Hepatocyte (in vitro differentiated cells): ENCODE data around the gene CLBA1. TPM values are rescaled to one million over a fixed set of nuclear protein-coding genes. Genes with fewer than 3 reads are reported as not detected.
"Not testable (repeated sequence)": the region's sequence is repeated elsewhere in the genome, so short reads cannot be mapped to it uniquely, and the experiment has no call there.

Source experiments
- DNase-seq: peaks from one replicate; pipeline ENCODE4 v3.0.0-alpha.2; 2016; ENCODE audit warnings: low spot score
- H2AFZ ChIP-seq: fragments of 200-600 bp; sonication (generic); 2 replicates; pipeline ENCODE4 v1.6.0; 2016; ENCODE audit warnings: antibody characterized with exemption, mild to moderate bottlenecking
- H3K27ac ChIP-seq: fragments of 200-600 bp; sonication (generic); 2 replicates; pipeline ENCODE4 v1.5.1; 2016; ENCODE audit warnings: mild to moderate bottlenecking
- H3K27me3 ChIP-seq: fragments of 200-600 bp; sonication (generic); 2 replicates; pipeline ENCODE4 v1.6.1; 2016
- H3K36me3 ChIP-seq: fragments of 200-600 bp; sonication (generic); replicated peaks from 2 replicates; pipeline ENCODE4 v1.5.1; 2016; ENCODE audit warnings: low read depth; ENCODE audit not compliant: insufficient read depth
- H3K4me1 ChIP-seq: fragments of 200-600 bp; sonication (generic); 2 replicates; pipeline ENCODE4 v1.5.1; 2016; ENCODE audit warnings: mild to moderate bottlenecking, moderate library complexity; ENCODE audit not compliant: insufficient read depth
- H3K4me2 ChIP-seq: fragments of 200-600 bp; sonication (generic); 2 replicates; pipeline ENCODE4 v1.6.0; 2016
- H3K4me3 ChIP-seq: fragments of 200-600 bp; sonication (generic); 2 replicates; pipeline ENCODE4 v1.5.1; 2016; ENCODE audit warnings: mild to moderate bottlenecking
- H3K79me2 ChIP-seq: fragments of 200-600 bp; sonication (generic); 2 replicates; pipeline ENCODE4 v1.6.0; 2017; ENCODE audit warnings: mild to moderate bottlenecking
- H3K9me2 ChIP-seq: fragments of 200-600 bp; sonication (generic); replicated peaks from 2 replicates; pipeline ENCODE4 v1.6.0; 2017; ENCODE audit warnings: mild to moderate bottlenecking; ENCODE audit not compliant: insufficient read depth
- H3K9me3 ChIP-seq: fragments of 200-600 bp; sonication (generic); 2 replicates; pipeline ENCODE4 v1.5.1; 2016; ENCODE audit warnings: low read depth, mild to moderate bottlenecking
- H4K20me1 ChIP-seq: fragments of 200-600 bp; sonication (generic); 2 replicates; pipeline ENCODE4 v1.6.0; 2016; ENCODE audit warnings: mild to moderate bottlenecking; ENCODE audit not compliant: insufficient read depth, poor library complexity, severe bottlenecking
- CTCF ChIP-seq: fragments of 200-600 bp; sonication (generic); IDR thresholded peaks from 2 replicates; pipeline ENCODE4 v1.5.1; 2016; ENCODE audit warnings: antibody characterized with exemption, mild to moderate bottlenecking; ENCODE audit not compliant: poor library complexity
- EZH2 ChIP-seq: fragments of 200-600 bp; sonication (generic); IDR thresholded peaks from 2 replicates; pipeline ENCODE4 v1.6.1; 2016; ENCODE audit warnings: antibody characterized with exemption, mild to moderate bottlenecking, borderline replicate concordance
- EZH2phosphoT487 ChIP-seq: fragments of 200-600 bp; sonication (generic); IDR thresholded peaks from one replicate; pipeline ENCODE4 v1.6.1; 2018; ENCODE audit warnings: antibody characterized with exemption, mild to moderate bottlenecking, low read depth, moderate library complexity; ENCODE audit not compliant: unreplicated experiment, severe bottlenecking
- WGBS: methylation state at CpG from one replicate; pipeline ENCODE4 v1.1.6; 2016; ENCODE audit warnings: low lambda C conversion rate; ENCODE audit errors: missing lambda C conversion rate; 5-methylcytosine and 5-hydroxymethylcytosine counted together
- polyA plus RNA-seq: library from polyadenylated mRNA; unstranded; fragments of >200 nt; fragmentation: Nextera tagmentation; extraction: Ambion mirVana; gene quantifications from 2 replicates; pipeline ENCODE4 v1.2.1, GENCODE V29; 2016
- total RNA-seq: library from RNA; depleted of rRNA; stranded (reverse); fragments of >200 nt; gene quantifications from 2 replicates; pipeline ENCODE4 v1.2.3, GENCODE V29; 2014

Gene CLBA1
- total and polyA plus RNA-seq, 2 experiments from 2014 or later: 6.4 to 9.3 TPM

- Histone ChIP-seq H3K9me2 (no peaks in the 10 kb centered on the region), H3K4me2 (no peak overlapping the region), H2AFZ (no peak overlapping the region), H3K4me1 (no peaks in the 10 kb centered on the region), H3K36me3 (no peaks in the 10 kb centered on the region), H3K79me2 (no peaks in the 10 kb centered on the region), H4K20me1 (no peaks in the 10 kb centered on the region), H3K27ac (no peak overlapping the region), H3K27me3 (no peaks in the 10 kb centered on the region), H3K4me3 (no peak overlapping the region), H3K9me3 (no peaks in the 10 kb centered on the region)
- 79% methylated on average over 7 of the region's 7 CpGs for WGBS
- TF ChIP-seq EZH2 (no peak), EZH2phosphoT487 (no peak), CTCF (no peak)
- DNase-seq: no peak
Observed at GRCh38 chr14:105029402-105029801, 43.8 kb downstream of the CLBA1 start.

- H3K4me2 ChIP-seq: no peak overlapping the region
- TF ChIP-seq EZH2phosphoT487 (no peak), EZH2 (no peak), CTCF (no peak)
- H3K36me3 ChIP-seq: no peaks in the 10 kb centered on the region
- H3K4me3 ChIP-seq: no peak overlapping the region
- H4K20me1 ChIP-seq: no peaks in the 10 kb centered on the region
- H3K27ac ChIP-seq: no peak overlapping the region
- H3K27me3 ChIP-seq: no peaks in the 10 kb centered on the region
- DNase-seq: no peak
- H3K9me3 ChIP-seq: no peaks in the 10 kb centered on the region
- H3K9me2 ChIP-seq: no peaks in the 10 kb centered on the region
- H3K4me1 ChIP-seq: no peaks in the 10 kb centered on the region
- 76% methylated on average over 2 of the region's 2 CpGs for WGBS
- H3K79me2 ChIP-seq: no peaks in the 10 kb centered on the region
- H2AFZ ChIP-seq: no peak overlapping the region
Observed at GRCh38 chr14:105030194-105030593, 44.6 kb downstream of the CLBA1 start.

- Histone ChIP-seq H3K4me1 (no peaks in the 10 kb centered on the region), H2AFZ (no peak overlapping the region), H3K9me2 (no peaks in the 10 kb centered on the region), H3K9me3 (no peaks in the 10 kb centered on the region), H3K36me3 (no peaks in the 10 kb centered on the region), H3K79me2 (no peaks in the 10 kb centered on the region), H3K27ac (no peak overlapping the region), H3K4me2 (no peak overlapping the region), H3K27me3 (no peaks in the 10 kb centered on the region), H4K20me1 (no peaks in the 10 kb centered on the region), H3K4me3 (no peak overlapping the region)
- WGBS: 80% methylated on average over 9 of the region's 9 CpGs
- no peak for TF ChIP-seq EZH2
- TF ChIP-seq EZH2phosphoT487: no peak
- TF ChIP-seq CTCF: no peak
- DNase-seq: no peak
Observed at GRCh38 chr14:105030836-105031396, 45.3 kb downstream of the CLBA1 start.

- H3K36me3 ChIP-seq, H3K79me2 ChIP-seq, H3K9me2 ChIP-seq, H3K4me3 ChIP-seq, H2AFZ ChIP-seq, DNase-seq, H3K4me1 ChIP-seq, H3K9me3 ChIP-seq, H4K20me1 ChIP-seq, H3K27me3 ChIP-seq: not testable (repeated sequence)
- peak overlapping the region; percentile 27 for H3K27ac ChIP-seq
- peak overlapping the region; percentile 70 for H3K4me2 ChIP-seq
- 76% methylated on average over 5 of the region's 5 CpGs for WGBS
Observed at GRCh38 chr14:105032451-105032901, 46.9 kb downstream of the CLBA1 start.

GRCh38 chr14:105033412-105033900 is 47.9 kb downstream of the CLBA1 start:
- not testable (repeated sequence) for H3K27me3 ChIP-seq, H3K4me1 ChIP-seq, H3K79me2 ChIP-seq, H3K9me3 ChIP-seq, DNase-seq, H4K20me1 ChIP-seq, H3K9me2 ChIP-seq, H3K36me3 ChIP-seq, H3K4me3 ChIP-seq
- Histone ChIP-seq H3K27ac (peak overlapping the region; percentile 66), H3K4me2 (peak overlapping the region; percentile 70), H2AFZ (peak overlapping the region; percentile 63)
- 49% methylated on average over 18 of the region's 45 CpGs for WGBS
